8988T (cell line): ENCODE measurements around the gene FGD2.
"Not testable (repeated sequence)": the region's sequence is repeated elsewhere in the genome, so short reads cannot be mapped to it uniquely, and the experiment has no call there.

Experiments used
- DNase-seq: peaks from one replicate; pipeline ENCODE4 v3.0.0; 2011

FGD2 gene

GRCh38 chr6:37043091-37043490 is 37.6 kb downstream of the FGD2 start:
- not testable (repeated sequence) for DNase-seq

GRCh38 chr6:37047346-37047688 is 41.9 kb downstream of the FGD2 start:
- no peak for DNase-seq

- no peak for DNase-seq
Observed at GRCh38 chr6:37047689-37048402, 42.4 kb downstream of the FGD2 start.

GRCh38 chr6:37048403-37048850 is 43.0 kb downstream of the FGD2 start:
- DNase-seq, result no peak

- DNase-seq, result no peak
Observed at GRCh38 chr6:37048851-37049757, 43.6 kb downstream of the FGD2 start.

DNA sequence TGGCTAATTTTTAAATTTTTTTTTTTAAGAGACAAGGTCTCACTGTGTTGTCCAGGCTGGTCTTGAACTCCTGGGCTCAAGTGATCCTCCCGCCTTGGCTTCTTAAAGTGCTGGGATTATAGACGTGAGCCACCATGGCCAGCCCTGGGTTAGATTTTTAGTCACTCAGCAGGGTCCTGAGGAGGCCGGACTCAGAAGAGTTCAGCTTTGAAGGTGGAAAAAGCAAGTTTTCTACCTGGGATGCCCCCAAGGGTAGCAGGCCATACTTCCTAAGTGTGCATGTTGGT is 44.2 kb downstream of the FGD2 start:
- DNase-seq, result no peak

GRCh38 chr6:37050045-37050853 is 44.8 kb downstream of the FGD2 start:
- DNase-seq, result no peak

DNA sequence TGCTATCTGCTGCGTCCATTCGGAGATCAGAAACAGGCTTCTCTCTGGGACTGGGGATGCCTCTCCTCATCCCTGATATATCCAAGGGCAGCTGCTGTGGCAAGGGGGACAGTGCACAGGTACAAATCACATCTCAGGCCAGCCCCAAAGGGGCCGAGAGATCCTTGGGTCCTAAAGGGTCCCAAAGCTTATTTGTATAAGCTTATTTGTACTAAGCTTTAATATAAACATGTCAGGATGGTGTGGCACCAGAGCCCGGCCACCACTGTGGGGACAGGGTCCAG is 45.3 kb downstream of the FGD2 start:
- no peak for DNase-seq

GRCh38 chr6:37051138-37052026 is 45.9 kb downstream of the FGD2 start:
- peak; percentile 84 for DNase-seq

DNA sequence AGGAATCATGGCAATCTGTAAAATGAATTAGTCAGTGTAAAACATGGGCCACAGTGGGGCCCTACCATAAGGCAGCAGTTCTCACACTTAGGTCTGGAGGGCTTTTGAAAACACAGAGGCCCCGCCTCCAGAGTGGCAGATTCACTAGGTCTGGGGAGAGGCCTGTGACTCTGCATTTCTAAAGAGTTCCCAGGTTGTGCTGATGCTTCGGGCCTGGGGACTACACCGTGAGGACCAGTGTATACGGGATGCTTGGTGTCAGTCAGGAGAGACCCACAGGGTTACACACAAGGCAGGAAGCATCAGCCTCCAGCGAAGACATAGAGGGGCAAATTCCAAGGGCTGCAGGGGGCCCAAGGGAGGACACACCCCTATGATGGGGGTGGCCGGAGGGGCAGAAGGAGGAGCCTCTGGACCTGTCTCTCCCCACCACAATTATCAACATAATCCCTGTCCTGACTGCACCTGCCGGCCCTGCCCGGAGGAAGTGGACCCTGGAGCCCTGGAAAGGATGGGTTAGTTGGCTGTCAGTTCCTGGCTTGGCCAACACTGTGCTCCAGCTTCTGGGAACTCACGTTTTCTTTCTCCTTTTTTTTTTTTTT is 46.7 kb downstream of the FGD2 start:
- no peak for DNase-seq

- no peak for DNase-seq
Observed at GRCh38 chr6:37053683-37054082, 48.2 kb downstream of the FGD2 start.

GRCh38 chr6:37054171-37054570 is 48.7 kb downstream of the FGD2 start:
- DNase-seq, result no peak

GRCh38 chr6:37054580-37054979 is 49.1 kb downstream of the FGD2 start:
- no peak for DNase-seq

GRCh38 chr6:37056112-37056403 is 50.6 kb downstream of the FGD2 start:
- DNase-seq, result no peak

DNA sequence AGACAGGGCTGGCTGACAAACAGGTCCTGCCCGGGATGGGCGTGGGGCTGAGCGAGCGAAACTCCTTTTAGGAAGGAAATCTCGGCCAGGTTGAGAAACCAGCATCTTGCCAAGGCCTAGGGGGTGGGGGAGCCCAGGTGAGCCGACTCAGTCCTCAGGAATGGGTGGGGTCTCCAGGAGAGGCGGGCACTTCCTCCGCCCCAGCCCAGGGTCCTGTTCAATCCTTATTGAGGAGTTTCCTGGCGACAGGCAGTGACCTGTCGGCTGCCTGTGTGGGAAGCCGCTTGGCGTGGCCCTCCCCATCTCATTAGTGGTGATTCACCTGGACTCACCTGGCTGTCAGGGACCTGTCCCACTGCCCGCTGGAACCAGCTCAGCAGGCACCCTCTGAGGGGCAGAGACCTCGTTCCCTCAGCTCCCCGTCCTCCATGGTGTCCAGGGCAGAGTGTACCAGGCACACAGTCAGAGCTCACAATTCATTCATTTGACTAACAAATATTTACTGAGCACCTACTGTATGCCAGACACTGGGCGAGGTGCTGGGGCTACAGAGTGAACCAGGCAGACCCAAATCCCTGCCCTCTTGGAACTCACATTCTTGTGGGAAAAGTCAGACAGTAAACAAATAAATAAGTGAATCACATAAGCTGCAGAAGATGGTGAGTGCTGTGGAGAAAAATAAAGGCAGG is 51.1 kb downstream of the FGD2 start:
- DNase-seq, result no peak

DNA sequence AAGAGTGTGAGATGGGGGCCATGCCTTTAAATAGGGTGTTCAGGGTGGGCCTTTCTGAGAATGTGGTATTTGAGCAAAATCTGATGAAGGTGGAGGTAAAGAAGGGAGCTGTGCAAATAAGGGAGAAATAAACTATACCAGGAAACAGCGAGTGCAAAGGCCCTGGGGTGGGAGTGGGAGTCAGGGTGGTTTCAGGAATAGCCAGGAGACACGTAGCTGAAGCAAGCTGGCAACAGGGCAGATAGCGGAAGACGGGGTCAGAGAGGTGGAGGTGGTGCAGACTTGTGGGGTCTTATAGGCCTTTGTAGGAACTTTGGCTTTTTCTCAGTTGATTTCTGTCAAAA is 51.6 kb downstream of the FGD2 start:
- no peak for DNase-seq

GRCh38 chr6:37057678-37058077 is 52.2 kb downstream of the FGD2 start:
- DNase-seq, result no peak

- no peak for DNase-seq
Observed at GRCh38 chr6:37058084-37058586, 52.7 kb downstream of the FGD2 start.

- DNase-seq, result not testable (repeated sequence)
Observed at GRCh38 chr6:37058984-37059343, 53.5 kb downstream of the FGD2 start.

DNA sequence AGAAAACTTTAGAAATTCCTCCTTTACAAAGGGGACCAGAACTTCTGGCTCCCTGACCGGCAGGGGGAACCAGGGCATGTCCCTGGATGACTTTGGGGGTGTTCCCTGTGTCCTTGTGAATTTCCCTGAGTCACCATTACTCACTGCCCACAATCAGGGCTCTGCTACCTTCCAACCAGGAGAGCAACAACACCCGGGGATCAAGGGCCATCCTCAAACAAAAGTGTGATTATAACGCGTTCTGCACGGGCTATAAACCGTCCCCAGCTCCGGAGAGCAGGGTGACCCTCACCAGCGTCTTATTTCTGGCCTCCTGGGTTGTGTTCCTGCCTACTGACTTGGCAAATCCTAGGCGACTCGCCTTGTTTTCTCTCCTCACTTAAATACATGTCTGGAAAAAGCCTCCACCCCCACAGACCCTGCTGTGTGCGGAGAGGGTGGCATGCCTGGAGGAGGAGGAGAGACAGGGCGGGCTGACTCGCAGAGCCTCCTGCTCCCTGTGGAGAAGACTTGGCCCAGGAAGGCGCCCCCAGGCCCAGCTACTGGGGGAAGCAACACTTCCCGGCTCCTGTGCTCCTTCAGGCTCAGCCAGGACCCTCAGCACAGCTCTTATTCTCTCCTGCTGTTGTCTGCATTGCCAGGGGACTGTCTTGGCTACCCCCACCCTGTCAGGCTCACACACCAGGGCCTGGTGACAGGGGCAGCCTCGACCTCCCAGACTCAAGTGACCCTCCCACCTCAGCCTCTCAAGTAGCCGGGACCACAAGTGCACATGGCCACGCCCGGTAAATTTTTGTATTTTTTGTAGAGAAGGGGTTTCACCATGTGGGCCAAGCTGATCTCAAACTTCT is 54.1 kb downstream of the FGD2 start:
- peak; percentile 88 for DNase-seq

DNA sequence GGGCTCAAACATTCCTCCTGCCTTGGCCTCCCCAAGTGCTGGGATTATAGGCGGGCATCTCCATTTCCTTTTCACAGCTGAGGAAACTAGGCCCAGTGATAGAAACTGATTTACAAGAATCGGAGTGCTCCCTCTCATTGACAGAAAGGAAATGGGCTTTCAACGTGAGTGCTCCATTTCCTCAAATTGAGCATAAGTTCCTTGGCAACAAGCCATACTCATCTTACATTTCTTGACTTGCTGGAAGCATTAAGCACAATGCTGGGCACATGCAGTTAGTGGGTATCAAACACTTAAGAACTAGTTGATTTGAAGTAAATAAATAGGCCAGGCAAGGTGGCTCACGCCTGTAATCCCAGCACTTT is 54.7 kb downstream of the FGD2 start:
- no peak for DNase-seq
